Fibroblast of skin of right biceps (primary cell): Measurements from ENCODE around the gene TANGO2.

Experiments
- DNase-seq: peaks from one replicate; pipeline ENCODE4 v3.0.0-alpha.2; 2013

Gene TANGO2

GRCh38 chr22:20052309-20053259, 31.7 kb downstream of the TANGO2 start:
- no peak for DNase-seq

- no peak for DNase-seq
Observed at GRCh38 chr22:20053407-20054033, 32.6 kb downstream of the TANGO2 start.

GRCh38 chr22:20054034-20054427, 33.1 kb downstream of the TANGO2 start:
- no peak for DNase-seq

GRCh38 chr22:20054485-20054884, 33.6 kb downstream of the TANGO2 start:
- DNase-seq = no peak

- no peak for DNase-seq
Observed at GRCh38 chr22:20055144-20055543, 34.2 kb downstream of the TANGO2 start.

GRCh38 chr22:20055654-20056053, 34.7 kb downstream of the TANGO2 start:
- DNase-seq = no peak

- no peak for DNase-seq
Observed at GRCh38 chr22:20056161-20056560, 35.3 kb downstream of the TANGO2 start.

- DNase-seq = no peak
Observed at GRCh38 chr22:20056696-20057386, 35.9 kb downstream of the TANGO2 start.

- no peak for DNase-seq
Observed at GRCh38 chr22:20057596-20058268, 36.8 kb downstream of the TANGO2 start.

GRCh38 chr22:20058989-20059770, 38.3 kb downstream of the TANGO2 start:
- no peak for DNase-seq

- no peak for DNase-seq
Observed at GRCh38 chr22:20060700-20061480, 40.0 kb downstream of the TANGO2 start.

GRCh38 chr22:20061481-20061861, 40.6 kb downstream of the TANGO2 start:
- peak; percentile 5 for DNase-seq

GRCh38 chr22:20062043-20062765, 41.3 kb downstream of the TANGO2 start:
- DNase-seq = no peak

GRCh38 chr22:20062766-20063083, 41.8 kb downstream of the TANGO2 start:
- DNase-seq = peak; percentile 33

GRCh38 chr22:20063271-20064139, 42.6 kb downstream of the TANGO2 start:
- no peak for DNase-seq

GRCh38 chr22:20064140-20064480, 43.2 kb downstream of the TANGO2 start:
- no peak for DNase-seq

- no peak for DNase-seq
Observed at GRCh38 chr22:20064545-20065262, 43.8 kb downstream of the TANGO2 start.

GRCh38 chr22:20065896-20066616, 45.1 kb downstream of the TANGO2 start:
- no peak for DNase-seq
